SK-N-SH treated with all-trans-retinoic acid at 6 μM for 48 hours (cell line): ENCODE data around the gene NALCN.

Experiments used
- ATAC-seq: fragments of 200-7000 bp; cut with Tn5 transposase; 3 replicates; pipeline ENCODE4 v1.9.1; 2020; ENCODE audit warnings: mild to moderate bottlenecking, moderate library complexity
- ARNTL ChIP-seq: fragments of 450-650 bp; formaldehyde crosslinking; IDR thresholded peaks from 2 replicates; pipeline ENCODE4 v1.5.0; 2020; ENCODE audit warnings: low read depth, mild to moderate bottlenecking, moderate library complexity, borderline replicate concordance
- BACH2 ChIP-seq: fragments of 250-450 bp; sonication (Bioruptor Pico); IDR thresholded peaks from 2 replicates; pipeline ENCODE4 v1.9.0; 2021; ENCODE audit warnings: mild to moderate bottlenecking, borderline replicate concordance
- CREB5 ChIP-seq: fragments of 250-450 bp; sonication (Bioruptor Pico); IDR thresholded peaks from 2 replicates; pipeline ENCODE4 v1.5.1; 2020; ENCODE audit warnings: low read depth, mild to moderate bottlenecking, moderate library complexity
- CSDC2 ChIP-seq: fragments of 250-450 bp; sonication (Bioruptor Pico); IDR thresholded peaks from 2 replicates; pipeline ENCODE4 v1.5.0; 2020; ENCODE audit warnings: mild to moderate bottlenecking, moderate library complexity
- CSRNP3 ChIP-seq: fragments of 250-450 bp; sonication (Bioruptor Pico); IDR thresholded peaks from 2 replicates; pipeline ENCODE4 v1.5.1; 2021; ENCODE audit warnings: mild to moderate bottlenecking, moderate library complexity
- ESRRG ChIP-seq: fragments of 250-450 bp; sonication (Bioruptor Pico); IDR thresholded peaks from 2 replicates; pipeline ENCODE4 v1.6.1; 2021; ENCODE audit warnings: mild to moderate bottlenecking
- GLIS3 ChIP-seq: fragments of 250-450 bp; sonication (Bioruptor Pico); IDR thresholded peaks from 2 replicates; pipeline ENCODE4 v1.5.0; 2020; ENCODE audit warnings: mild to moderate bottlenecking, moderate library complexity
- ISL1 ChIP-seq: fragments of 250-450 bp; sonication (Bioruptor Pico); IDR thresholded peaks from 2 replicates; pipeline ENCODE4 v2.1.2; 2022; ENCODE audit warnings: mild to moderate bottlenecking, moderate library complexity
- OSR1 ChIP-seq: fragments of 250-450 bp; sonication (Bioruptor Pico); IDR thresholded peaks from 2 replicates; pipeline ENCODE4 v1.8.0; 2022; ENCODE audit warnings: moderate library complexity, mild to moderate bottlenecking, inconsistent platforms
- PPARA ChIP-seq: fragments of 250-450 bp; sonication (Bioruptor Pico); IDR thresholded peaks from 2 replicates; pipeline ENCODE4 v1.5.0; 2020; ENCODE audit warnings: mild to moderate bottlenecking, borderline replicate concordance
- RARB ChIP-seq: fragments of 250-450 bp; sonication (Bioruptor Pico); IDR thresholded peaks from 2 replicates; pipeline ENCODE4 v1.8.0; 2021; ENCODE audit warnings: mild to moderate bottlenecking, moderate library complexity
- SNAI2 ChIP-seq: fragments of 250-450 bp; sonication (Bioruptor Pico); IDR thresholded peaks from 2 replicates; pipeline ENCODE4 v1.5.0; 2020; ENCODE audit warnings: mild to moderate bottlenecking, moderate library complexity
- TCF4 ChIP-seq: fragments of 250-450 bp; sonication (Bioruptor Pico); IDR thresholded peaks from 2 replicates; pipeline ENCODE4 v1.8.0; 2021; ENCODE audit warnings: mild to moderate bottlenecking, moderate library complexity, borderline replicate concordance
- TOX ChIP-seq: fragments of 250-450 bp; sonication (Bioruptor Pico); IDR thresholded peaks from 2 replicates; pipeline ENCODE4 v1.8.0; 2021; ENCODE audit warnings: mild to moderate bottlenecking, moderate library complexity, borderline replicate concordance
- TSHZ2 ChIP-seq: fragments of 250-450 bp; sonication (Bioruptor Pico); IDR thresholded peaks from 2 replicates; pipeline ENCODE4 v1.5.0; 2020; ENCODE audit warnings: mild to moderate bottlenecking, moderate library complexity
- ZC3H10 ChIP-seq: fragments of 250-450 bp; sonication (Bioruptor Pico); IDR thresholded peaks from 2 replicates; pipeline ENCODE4 v1.5.1; 2021; ENCODE audit warnings: mild to moderate bottlenecking, moderate library complexity
- ZFP3 ChIP-seq: fragments of 250-450 bp; sonication (Bioruptor Pico); IDR thresholded peaks from 2 replicates; pipeline ENCODE4 v1.5.0; 2020; ENCODE audit warnings: mild to moderate bottlenecking, moderate library complexity
- ZFP30 ChIP-seq: fragments of 450-650 bp; formaldehyde crosslinking; IDR thresholded peaks from 2 replicates; pipeline ENCODE4 v1.5.0; 2022; ENCODE audit warnings: mild to moderate bottlenecking, moderate library complexity
- ZNF565 ChIP-seq: fragments of 450-650 bp; formaldehyde crosslinking; conservative IDR thresholded peaks from 2 replicates; pipeline ENCODE4 v1.5.0; 2020; ENCODE audit warnings: low read depth, mild to moderate bottlenecking, moderate library complexity
- ZNF70 ChIP-seq: fragments of 450-650 bp; formaldehyde crosslinking; IDR thresholded peaks from 2 replicates; pipeline ENCODE4 v1.5.0; 2020; ENCODE audit warnings: mild to moderate bottlenecking, moderate library complexity
- ZNF8 ChIP-seq: fragments of 450-650 bp; formaldehyde crosslinking; IDR thresholded peaks from 2 replicates; pipeline ENCODE4 v1.5.0; 2020; ENCODE audit warnings: mild to moderate bottlenecking, moderate library complexity

Gene NALCN

DNA sequence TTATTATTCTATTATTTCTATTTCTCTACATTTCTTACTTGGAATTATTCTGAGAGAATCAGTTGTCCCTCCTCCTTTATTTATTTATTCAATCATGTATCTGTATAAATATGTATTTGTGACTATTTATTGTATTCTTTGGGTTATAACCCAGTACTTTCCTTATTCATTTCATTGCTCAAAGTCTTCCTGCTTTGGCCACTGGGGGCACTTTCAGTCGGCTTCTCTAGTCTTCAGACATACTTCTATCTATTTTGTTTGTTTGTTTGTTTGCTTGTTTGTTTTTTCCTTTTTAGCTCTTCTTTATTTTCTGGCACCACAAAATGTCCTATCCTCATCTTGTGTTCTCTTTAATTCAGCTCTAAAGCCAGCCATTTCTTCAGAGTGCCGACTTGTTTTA, 260.4 kb downstream of the NALCN start:
- no peak for ATAC-seq
- TF ChIP-seq CSDC2 (CRISPR knock-in tag) (no peak), ARNTL (CRISPR knock-in tag) (no peak), ZC3H10 (CRISPR knock-in tag) (no peak)

GRCh38 chr13:101152184-101152583, 264.1 kb downstream of the NALCN start:
- no peak for TF ChIP-seq TOX (CRISPR knock-in tag)
- no peak for TF ChIP-seq ZNF8 (CRISPR knock-in tag)
- no peak for TF ChIP-seq CSDC2 (CRISPR knock-in tag)
- TF ChIP-seq OSR1 (CRISPR knock-in tag): no peak
- TF ChIP-seq ISL1 (CRISPR knock-in tag): no peak
- TF ChIP-seq ZNF70: no peak
- no peak for TF ChIP-seq ZC3H10 (CRISPR knock-in tag)
- ATAC-seq: peak; percentile 32

GRCh38 chr13:101150998-101151397, 265.3 kb downstream of the NALCN start:
- TF ChIP-seq ZNF565 (CRISPR knock-in tag) (no peak), OSR1 (CRISPR knock-in tag) (no peak), ARNTL (CRISPR knock-in tag) (no peak), TCF4 (no peak), ISL1 (CRISPR knock-in tag) (no peak), ZNF70 (no peak), CREB5 (CRISPR knock-in tag) (no peak), TSHZ2 (no peak)
- ATAC-seq: peak; percentile 78

DNA sequence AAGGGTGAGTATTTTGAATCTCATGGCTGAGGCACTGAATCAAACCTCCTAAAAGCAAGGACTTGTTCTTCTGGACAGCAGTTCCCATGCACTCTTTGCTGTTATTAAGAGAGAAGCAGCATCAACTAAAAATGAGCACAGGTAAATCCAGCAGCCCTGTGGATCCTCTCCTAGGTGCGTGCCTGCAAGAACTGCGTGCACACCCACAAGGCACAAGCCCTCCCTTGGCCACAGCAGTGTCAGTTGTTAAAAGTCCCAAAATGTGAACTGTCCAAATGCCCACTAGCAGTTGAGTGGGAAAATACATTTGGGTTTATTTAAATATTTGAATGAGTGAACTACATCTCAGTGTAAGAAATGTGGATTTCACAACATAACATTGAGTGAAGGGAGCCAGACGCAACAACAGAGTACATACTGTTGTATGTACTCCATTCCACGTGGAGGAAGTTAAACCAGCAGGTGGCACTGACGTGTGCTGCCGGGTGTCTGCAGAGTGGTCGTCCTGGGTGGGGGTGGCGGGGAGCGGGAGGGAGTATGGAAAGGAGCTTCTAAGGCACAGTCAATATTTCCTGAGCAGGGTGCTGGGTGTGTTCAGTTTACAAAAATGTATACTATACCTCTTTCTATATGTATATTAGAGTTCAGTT, 266.4 kb downstream of the NALCN start:
- peak; percentile 90 for ATAC-seq

DNA sequence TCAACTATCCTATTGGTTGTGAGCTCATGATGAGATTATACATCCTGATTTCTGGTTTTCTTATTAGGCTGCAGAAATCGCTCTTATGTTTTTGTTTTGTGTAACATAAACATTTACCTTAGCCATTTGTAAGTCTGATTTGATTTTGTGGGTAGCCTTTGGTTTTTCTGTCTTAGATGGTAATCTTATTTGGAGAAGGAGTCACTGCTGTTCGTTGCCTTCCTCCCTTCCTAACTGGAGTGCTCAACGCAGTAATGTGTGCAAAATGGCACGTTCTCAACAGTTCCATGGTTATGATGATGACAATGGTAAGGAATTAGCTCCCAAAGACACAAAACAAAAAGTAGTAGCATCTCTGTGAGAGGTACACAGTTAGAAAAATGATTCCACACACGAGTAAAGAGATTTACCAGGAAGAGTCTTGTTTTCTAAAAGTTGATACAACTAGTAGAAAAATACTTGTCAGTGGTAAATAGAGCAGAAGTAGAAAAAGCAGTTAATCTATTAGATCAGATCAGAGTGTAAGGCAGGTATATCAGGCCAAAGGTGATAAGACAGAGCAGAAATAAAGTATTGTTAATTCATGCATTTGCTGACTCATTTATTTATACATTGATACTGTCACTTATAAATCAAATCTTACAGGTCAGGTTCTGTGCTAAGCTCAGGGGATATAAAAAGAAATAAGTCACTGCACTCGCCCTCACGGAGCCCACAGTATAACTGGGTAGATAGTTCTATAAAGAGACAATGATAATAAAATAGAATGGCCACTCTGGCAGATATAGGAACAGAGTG, 270.0 kb downstream of the NALCN start:
- no peak for TF ChIP-seq ESRRG (CRISPR knock-in tag)
- TF ChIP-seq GLIS3: no peak
- no peak for TF ChIP-seq TCF4
- TF ChIP-seq PPARA (CRISPR knock-in tag): no peak
- no peak for TF ChIP-seq ZFP30 (CRISPR knock-in tag)
- TF ChIP-seq OSR1 (CRISPR knock-in tag): no peak
- no peak for TF ChIP-seq SNAI2
- no peak for TF ChIP-seq CSRNP3 (CRISPR knock-in tag)
- no peak for TF ChIP-seq BACH2
- TF ChIP-seq CREB5 (CRISPR knock-in tag): no peak
- no peak for TF ChIP-seq ZFP3
- no peak for TF ChIP-seq ZNF8 (CRISPR knock-in tag)
- no peak for TF ChIP-seq ZC3H10 (CRISPR knock-in tag)
- no peak for TF ChIP-seq TSHZ2
- no peak for TF ChIP-seq CSDC2 (CRISPR knock-in tag)
- TF ChIP-seq RARB: no peak
- ATAC-seq: no peak

More for the DNA sequence above, 266.4 kb downstream of the NALCN start:
- TF ChIP-seq ZNF8 (CRISPR knock-in tag) (no peak), ZFP30 (CRISPR knock-in tag) (no peak), RARB (no peak)
